Putamen (tissue), 1 donor: Measurements from ENCODE around the gene C10orf90.

Source experiments
- DNase-seq: peaks from one replicate; pipeline ENCODE4 v3.0.0-alpha.2; 2016; ENCODE audit warnings: low spot score

The C10orf90 gene

GRCh38 chr10:126504063-126504760 lies 166.3 kb downstream of the C10orf90 start:
- peak; percentile 54 for DNase-seq

- no peak for DNase-seq
These were observed 167.0 kb downstream of the C10orf90 start for GRCh38 chr10:126503392-126504062.

GRCh38 chr10:126502441-126502840 lies 168.1 kb downstream of the C10orf90 start:
- no peak for DNase-seq

DNA sequence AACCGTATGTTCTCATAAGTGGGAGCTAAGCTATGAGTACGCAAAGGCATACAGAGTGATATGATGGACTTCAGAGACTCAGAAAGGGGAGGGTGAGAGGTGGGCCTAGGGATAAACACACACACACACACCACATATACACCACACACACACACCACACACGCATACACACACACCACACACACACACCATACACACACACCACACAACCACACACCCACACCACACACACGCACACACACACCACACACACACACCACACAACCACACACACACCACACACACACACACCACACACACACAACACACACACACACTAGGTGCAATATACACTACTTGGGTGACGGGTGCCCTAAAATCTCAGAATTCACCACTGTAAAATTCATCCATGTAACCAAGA lies 168.7 kb downstream of the C10orf90 start:
- no peak for DNase-seq

DNA sequence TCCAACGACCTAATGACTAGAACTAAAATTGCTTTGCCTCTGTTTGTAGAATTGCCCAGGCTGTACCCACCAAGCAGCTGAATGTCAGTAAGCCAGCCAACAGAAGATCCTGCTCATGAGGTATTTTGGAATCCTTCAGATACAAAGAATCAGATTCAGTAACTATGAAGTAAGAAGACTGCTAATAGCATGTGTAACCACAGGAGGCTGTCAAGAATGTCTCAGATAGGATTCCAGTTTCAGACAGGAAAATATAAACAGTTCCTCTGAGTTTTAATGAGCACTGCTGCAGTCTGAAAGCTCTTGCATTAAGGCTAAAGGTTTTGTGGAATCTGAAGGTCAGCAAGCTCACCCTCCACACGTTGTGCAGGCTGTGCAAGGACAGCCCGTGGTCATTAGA lies 169.6 kb downstream of the C10orf90 start:
- DNase-seq: no peak

- no peak for DNase-seq
These were observed 170.3 kb downstream of the C10orf90 start for GRCh38 chr10:126500185-126500584.

DNA sequence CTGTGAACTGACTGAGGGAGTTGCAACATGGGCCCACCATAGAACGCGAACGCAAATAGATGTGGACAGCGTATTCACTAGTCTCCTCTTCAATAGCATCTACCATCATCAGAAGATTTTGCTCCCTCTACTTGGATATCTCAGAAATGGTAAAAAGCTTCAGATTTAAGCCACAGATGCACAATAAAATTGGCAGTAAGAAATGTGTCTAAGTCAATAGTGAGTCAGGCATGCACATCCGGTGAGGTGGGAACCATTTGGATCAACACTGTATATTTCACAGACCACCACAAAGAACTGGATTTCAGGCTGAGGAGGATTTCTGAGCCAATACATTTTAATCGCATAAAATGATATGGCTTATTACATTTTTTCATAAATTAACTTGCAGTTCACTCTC lies 170.7 kb downstream of the C10orf90 start:
- no peak for DNase-seq

- DNase-seq: no peak
These were observed 172.8 kb downstream of the C10orf90 start for GRCh38 chr10:126497672-126498071.

- no peak for DNase-seq
These were observed 173.5 kb downstream of the C10orf90 start for GRCh38 chr10:126496771-126497545.

- DNase-seq: no peak
These were observed 179.0 kb downstream of the C10orf90 start for GRCh38 chr10:126491476-126491875.

GRCh38 chr10:126481181-126481580 lies 189.3 kb downstream of the C10orf90 start:
- no peak for DNase-seq

GRCh38 chr10:126480648-126481047 lies 189.8 kb downstream of the C10orf90 start:
- DNase-seq: no peak

GRCh38 chr10:126479280-126479895 lies 191.1 kb downstream of the C10orf90 start:
- DNase-seq: no peak

DNA sequence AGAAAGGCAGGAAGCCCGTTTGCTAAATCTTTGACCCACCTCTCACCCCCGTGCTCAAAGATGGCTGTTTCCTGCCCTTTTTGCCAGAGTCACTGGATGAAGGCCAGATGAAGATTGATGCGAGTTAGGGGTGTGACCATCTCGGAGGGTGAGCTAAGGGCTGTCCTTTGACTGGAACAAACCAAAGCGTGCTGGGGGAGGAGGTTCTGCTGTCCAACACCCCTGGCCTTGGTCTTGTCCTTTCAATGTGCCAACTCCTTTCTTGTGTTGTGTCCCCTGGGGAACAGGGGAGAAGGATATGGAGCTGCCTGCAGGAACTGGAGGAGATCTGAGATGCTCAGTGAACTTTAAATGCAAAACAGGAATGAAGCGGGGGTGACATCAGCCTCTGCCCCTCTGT lies 191.9 kb downstream of the C10orf90 start:
- no peak for DNase-seq

GRCh38 chr10:126476246-126476645 lies 194.2 kb downstream of the C10orf90 start:
- DNase-seq: no peak

DNA sequence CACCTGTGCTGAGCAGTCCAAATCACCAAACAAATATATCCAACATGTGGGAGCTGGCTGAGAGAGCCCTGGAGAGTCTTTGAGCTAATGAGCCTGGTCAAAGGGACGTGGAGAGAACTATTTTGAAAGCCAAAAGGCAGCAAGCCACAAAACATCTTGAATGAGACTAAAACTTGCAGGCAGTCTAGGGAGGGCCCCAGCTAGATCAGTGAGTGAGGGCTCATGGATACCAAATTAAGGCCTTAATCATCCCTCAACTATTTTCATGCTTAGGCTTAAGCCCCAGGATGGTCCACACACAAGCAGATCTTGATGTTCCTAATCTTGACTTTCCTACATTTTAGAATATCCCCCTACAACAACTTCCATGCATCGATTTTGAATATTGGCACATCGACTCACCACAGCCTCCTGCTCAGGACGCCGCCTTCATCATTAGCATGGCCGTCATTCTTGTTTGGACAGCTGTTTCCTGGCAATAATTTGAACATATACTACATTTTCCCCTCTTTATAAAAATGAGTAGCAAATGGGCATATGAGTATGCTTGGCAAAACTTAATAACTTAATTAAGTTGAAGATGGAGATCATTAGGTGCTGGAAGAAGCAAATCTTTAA lies 195.3 kb downstream of the C10orf90 start:
- DNase-seq: no peak

DNA sequence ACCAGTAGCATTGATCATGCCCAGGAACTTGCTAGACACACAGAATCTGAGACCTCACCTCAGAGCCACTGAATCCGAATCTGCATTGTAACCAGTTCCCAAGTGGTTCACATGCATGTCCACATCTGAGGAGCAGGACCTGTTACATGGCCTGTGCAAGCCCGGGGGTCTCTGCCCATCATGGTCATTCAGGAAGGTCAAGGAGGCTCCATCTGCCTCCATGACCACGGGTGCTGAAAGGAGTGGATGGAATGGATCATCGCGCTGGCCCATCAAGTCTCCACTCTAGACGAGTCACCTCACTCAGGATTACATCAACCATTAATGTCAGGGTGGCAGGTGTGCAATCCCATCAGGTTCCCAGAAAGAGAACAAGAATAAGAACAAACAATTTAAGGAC lies 196.5 kb downstream of the C10orf90 start:
- no peak for DNase-seq

DNA sequence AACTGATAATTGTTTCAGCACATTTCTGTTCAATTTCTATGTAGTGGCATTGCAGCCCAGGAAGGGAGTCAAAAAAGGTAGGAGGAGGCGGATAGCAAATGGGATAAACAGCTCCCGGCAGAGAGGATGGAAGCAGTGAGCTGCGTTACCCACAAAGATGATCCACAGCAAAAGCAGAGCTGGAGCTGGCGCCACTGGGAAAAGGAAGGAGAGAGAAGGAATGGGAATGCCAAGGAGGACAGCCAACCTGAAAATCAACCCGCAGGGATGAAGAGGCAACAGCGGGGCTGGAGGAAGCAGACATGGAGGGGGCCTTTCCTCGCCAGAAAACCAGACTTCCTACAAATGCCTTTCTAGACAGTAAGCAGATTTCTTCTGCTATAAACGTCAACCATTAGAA lies 199.5 kb downstream of the C10orf90 start:
- DNase-seq: no peak

- peak; percentile 59 for DNase-seq
These were observed 200.8 kb downstream of the C10orf90 start for GRCh38 chr10:126469692-126470091.

DNA sequence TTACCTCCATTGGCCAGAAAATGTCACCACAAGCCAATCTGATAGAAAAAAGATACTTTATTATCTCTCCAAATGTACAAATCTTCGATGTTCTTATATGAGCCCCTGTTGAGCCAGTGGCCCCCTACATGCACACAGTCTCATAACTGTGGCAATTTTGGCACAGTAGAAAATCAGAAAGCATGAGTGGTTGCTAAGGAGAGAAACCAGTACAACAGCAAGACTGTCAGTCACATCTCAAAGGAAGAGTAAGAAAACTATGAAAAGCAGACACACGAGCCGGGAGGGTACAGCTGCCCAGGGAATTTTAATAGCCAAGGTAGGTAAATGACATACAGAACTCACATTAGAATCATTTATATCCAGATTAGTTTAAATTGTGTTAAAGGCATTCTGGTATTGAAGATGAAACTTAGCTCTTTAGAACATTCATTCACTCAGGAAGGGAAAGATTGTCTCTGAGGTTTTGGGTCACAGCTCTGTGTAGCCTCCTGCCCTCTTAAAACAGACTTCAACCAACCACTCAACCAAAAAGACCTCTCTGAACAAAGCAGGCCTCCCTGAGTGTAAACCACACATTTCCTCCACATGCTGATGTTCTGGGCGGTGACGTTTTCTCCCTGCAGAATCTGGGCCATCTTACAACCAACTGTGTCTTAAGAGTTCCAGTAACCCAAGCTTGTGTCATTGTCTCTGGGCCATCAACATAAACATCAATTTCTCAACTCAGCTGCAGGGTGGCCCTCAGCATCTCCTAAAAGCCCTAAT lies 201.4 kb downstream of the C10orf90 start:
- no peak for DNase-seq

- DNase-seq: no peak
These were observed 202.0 kb downstream of the C10orf90 start for GRCh38 chr10:126468467-126468866.
